Mesothelial cell of epicardium (in vitro differentiated cells): ENCODE measurements around the gene NT5C3B. TPM values are rescaled to one million over a fixed set of nuclear protein-coding genes. Genes with fewer than 3 reads are reported as not detected.

ENCODE experiments used
- DNase-seq, 2 experiments: peaks; one replicate each; pipeline ENCODE4 v3.0.0; 2021; ENCODE audit warnings: low spot score in 2 of 2; ENCODE audit not compliant: unreplicated experiment in 2 of 2
- H3K27ac Mint-ChIP-seq: 2 replicates; pipeline ENCODE4 v1.8.0; 2021; ENCODE audit warnings: mixed read lengths
- H3K27me3 Mint-ChIP-seq: 2 replicates; pipeline ENCODE4 v1.8.0; 2021; ENCODE audit warnings: low read depth, mixed read lengths
- H3K36me3 Mint-ChIP-seq: 2 replicates; pipeline ENCODE4 v1.8.0; 2021; ENCODE audit warnings: mixed read lengths
- H3K4me1 Mint-ChIP-seq: 2 replicates; pipeline ENCODE4 v1.8.0; 2021; ENCODE audit warnings: mixed read lengths
- H3K4me3 Mint-ChIP-seq: 2 replicates; pipeline ENCODE4 v1.8.0; 2021; ENCODE audit warnings: mild to moderate bottlenecking, moderate library complexity, mixed read lengths
- H3K9me3 Mint-ChIP-seq: 2 replicates; pipeline ENCODE4 v1.8.0; 2021; ENCODE audit warnings: mixed read lengths
- CTCF ChIP-seq: fragments of 200-600 bp; sonication (generic); IDR thresholded peaks from one replicate; pipeline ENCODE4 v1.5.0; 2021; ENCODE audit warnings: antibody characterized with exemption; ENCODE audit not compliant: unreplicated experiment
- total RNA-seq: library from RNA; stranded (reverse); gene quantifications from 3 replicates; pipeline ENCODE4 v1.2.1, GENCODE V29; 2021

NT5C3B gene
- total RNA-seq, 1 donor from 2014 or later: 75.5 TPM

GRCh38 chr17:41793784-41794539 lies 42.1 kb downstream of the NT5C3B start:
- no peak for DNase-seq
- H3K27ac Mint-ChIP-seq: peak overlapping the region; percentile 92
- no peaks in the 10 kb centered on the region for H3K27me3 Mint-ChIP-seq
- peaks cover 26% of the 10 kb centered on the region for H3K4me1 Mint-ChIP-seq
- H3K36me3 Mint-ChIP-seq: no peaks in the 10 kb centered on the region
- no peaks in the 10 kb centered on the region for H3K9me3 Mint-ChIP-seq
- TF ChIP-seq CTCF: no peak
- no peak overlapping the region for H3K4me3 Mint-ChIP-seq

- H3K27ac Mint-ChIP-seq: peak overlapping the region; percentile 92
- no peak for DNase-seq
- H3K4me3 Mint-ChIP-seq: peak overlapping the region; percentile 39
- TF ChIP-seq CTCF: no peak
- no peaks in the 10 kb centered on the region for H3K27me3 Mint-ChIP-seq
- peaks cover 26% of the 10 kb centered on the region for H3K4me1 Mint-ChIP-seq
- H3K9me3 Mint-ChIP-seq: no peaks in the 10 kb centered on the region
- H3K36me3 Mint-ChIP-seq: no peaks in the 10 kb centered on the region
Observed at GRCh38 chr17:41792845-41793783, 42.9 kb downstream of the NT5C3B start.

GRCh38 chr17:41787021-41787418 lies 49.0 kb downstream of the NT5C3B start:
- Mint-ChIP-seq H3K9me3 (no peaks in the 10 kb centered on the region), H3K4me3 (peak overlapping the region; percentile 82), H3K36me3 (no peaks in the 10 kb centered on the region), H3K27me3 (no peaks in the 10 kb centered on the region), H3K4me1 (peaks cover 32% of the 10 kb centered on the region), H3K27ac (peak overlapping the region; percentile 88)
- no peak for TF ChIP-seq CTCF
- DNase-seq: no peak

- no peaks in the 10 kb centered on the region for H3K27me3 Mint-ChIP-seq
- peak; percentile 77 for TF ChIP-seq CTCF
- peak within 1 kb of the TSS; percentile 95 for H3K27ac Mint-ChIP-seq
- no peaks in the 10 kb centered on the region for H3K9me3 Mint-ChIP-seq
- peak within 1 kb of the TSS; percentile 82 for H3K4me3 Mint-ChIP-seq
- DNase-seq: peak; percentile 99 to 100
- H3K4me1 Mint-ChIP-seq: peaks cover 35% of the 10 kb centered on the region
- peaks cover 3% of the 10 kb centered on the region for H3K36me3 Mint-ChIP-seq
Observed at GRCh38 chr17:41786227-41787020, 49.6 kb downstream of the NT5C3B start, which contains the start of gene JUP. Gene JUP (minus strand): TSS chr17:41786711. CDS start chr17:41771854, 14,857 bp downstream.

GRCh38 chr17:41785859-41786226 lies 50.2 kb downstream of the NT5C3B start:
- no peaks in the 10 kb centered on the region for H3K27me3 Mint-ChIP-seq
- H3K4me1 Mint-ChIP-seq: peaks cover 38% of the 10 kb centered on the region

More at GRCh38 chr17:41785859-41786226, 50.2 kb downstream of the NT5C3B start:
- H3K9me3 Mint-ChIP-seq: no peaks in the 10 kb centered on the region
- H3K36me3 Mint-ChIP-seq: peaks cover 4% of the 10 kb centered on the region
- no peak for DNase-seq
- H3K4me3 Mint-ChIP-seq: peak overlapping the region; percentile 82
- peak overlapping the region; percentile 95 for H3K27ac Mint-ChIP-seq
- no peak for TF ChIP-seq CTCF
